Subcutaneous abdominal adipose tissue (tissue), 5 donors: ENCODE results near the gene GSDME.

Experiments
- H3K27ac ChIP-seq: one replicate; pipeline ENCODE4 v1.7.0; 2013; ENCODE audit warnings: low read depth, mild to moderate bottlenecking, inconsistent platforms, low read length, moderate library complexity
- H3K27me3 ChIP-seq, 5 donors: one replicate each; pipeline ENCODE4 v1.7.0; 2013; ENCODE audit warnings: low read length in 5 of 5, inconsistent platforms in 1 of 5; ENCODE audit not compliant: control insufficient read depth in 5 of 5, insufficient read depth in 4 of 5
- H3K36me3 ChIP-seq, 5 donors: one replicate each; pipeline ENCODE4 v1.7.0; 2013; ENCODE audit warnings: low read length in 5 of 5; ENCODE audit not compliant: control insufficient read depth in 5 of 5, insufficient read depth in 5 of 5
- H3K4me1 ChIP-seq, 5 donors: one replicate each; pipeline ENCODE4 v1.7.0; 2013; ENCODE audit warnings: low read length in 5 of 5, mild to moderate bottlenecking in 3 of 5, moderate library complexity in 1 of 5; ENCODE audit not compliant: control insufficient read depth in 5 of 5, insufficient read depth in 5 of 5
- H3K4me3 ChIP-seq, 5 donors: one replicate each; pipeline ENCODE4 v1.7.0; 2013; ENCODE audit warnings: low read length in 5 of 5, low read depth in 1 of 5
- H3K9ac ChIP-seq, 5 donors: one replicate each; pipeline ENCODE4 v1.7.0; 2013; ENCODE audit warnings: low read length in 5 of 5, mild to moderate bottlenecking in 4 of 5, moderate library complexity in 3 of 5
- H3K9me3 ChIP-seq, 5 donors: one replicate each; pipeline ENCODE4 v1.7.0; 2013; ENCODE audit warnings: low read length in 5 of 5; ENCODE audit not compliant: control insufficient read depth in 5 of 5
- donor health status: healthy.
- donor health status: healthy.
- donor health status: healthy.
- donor health status: healthy.
- donor health status: healthy.

The GSDME gene

GRCh38 chr7:24760968-24761367 lies 3.7 kb upstream of the GSDME start:
- Histone ChIP-seq H3K4me3 (no peak overlapping the region), H3K36me3 (no peaks in the 10 kb centered on the region), H3K4me1 (peaks cover 0 to 19% (median 17%) of the 10 kb centered on the region in 5 donors), H3K9me3 (no peaks in the 10 kb centered on the region), H3K27ac (no peak overlapping the region), H3K27me3 (peaks cover 0 to 3% (median 2%) of the 10 kb centered on the region in 5 donors), H3K9ac (no peak overlapping the region)

GRCh38 chr7:24756545-24757352 lies 515 bp downstream of the GSDME start:
- Histone ChIP-seq H3K9me3 (no peaks in the 10 kb centered on the region), H3K27ac (no peak overlapping the region), H3K4me1 (peaks cover 0 to 23% (median 17%) of the 10 kb centered on the region in 5 donors), H3K36me3 (no peaks in the 10 kb centered on the region), H3K9ac (peak overlapping the region in 3 of 5 donors; percentile 24 to 73 (median 44)), H3K27me3 (peaks cover 0 to 3% (median 0%) of the 10 kb centered on the region in 5 donors), H3K4me3 (peak overlapping the region; percentile 62 to 79 (median 70))

- Histone ChIP-seq H3K27me3 (peaks cover 0 to 3% (median 0%) of the 10 kb centered on the region in 5 donors), H3K9me3 (no peaks in the 10 kb centered on the region), H3K9ac (no peak overlapping the region), H3K4me3 (peak overlapping the region in 2 of 5 donors; percentile 62 to 68), H3K27ac (no peak overlapping the region), H3K36me3 (no peaks in the 10 kb centered on the region), H3K4me1 (peaks cover 0 to 23% (median 17%) of the 10 kb centered on the region in 5 donors)
These were observed 1.5 kb downstream of the GSDME start for GRCh38 chr7:24755541-24756407.

- Histone ChIP-seq H3K27me3 (peaks cover 0 to 3% (median 0%) of the 10 kb centered on the region in 5 donors), H3K27ac (no peak overlapping the region), H3K4me3 (no peak overlapping the region), H3K36me3 (no peaks in the 10 kb centered on the region), H3K9ac (no peak overlapping the region), H3K9me3 (no peaks in the 10 kb centered on the region), H3K4me1 (peaks cover 0 to 23% (median 17%) of the 10 kb centered on the region in 5 donors)
These were observed 2.3 kb downstream of the GSDME start for GRCh38 chr7:24754906-24755506.

GRCh38 chr7:24752073-24752800 lies 5.0 kb downstream of the GSDME start:
- Histone ChIP-seq H3K36me3 (no peaks in the 10 kb centered on the region), H3K9me3 (no peaks in the 10 kb centered on the region), H3K4me3 (no peak overlapping the region), H3K27ac (no peak overlapping the region), H3K9ac (no peak overlapping the region), H3K27me3 (no peaks in the 10 kb centered on the region), H3K4me1 (peaks cover 0 to 13% (median 6%) of the 10 kb centered on the region in 5 donors)

GRCh38 chr7:24751484-24751883 lies 5.8 kb downstream of the GSDME start:
- Histone ChIP-seq H3K9ac (no peak overlapping the region), H3K4me3 (no peak overlapping the region), H3K36me3 (no peaks in the 10 kb centered on the region), H3K4me1 (peaks cover 0 to 8% (median 2%) of the 10 kb centered on the region in 5 donors), H3K27ac (no peak overlapping the region), H3K9me3 (no peaks in the 10 kb centered on the region), H3K27me3 (no peaks in the 10 kb centered on the region)

GRCh38 chr7:24750441-24751055 lies 6.7 kb downstream of the GSDME start:
- H3K9me3 ChIP-seq: no peaks in the 10 kb centered on the region
- H3K4me1 ChIP-seq: peaks cover 0 to 5% (median 0%) of the 10 kb centered on the region in 5 donors
- no peaks in the 10 kb centered on the region for H3K36me3 ChIP-seq
- H3K27me3 ChIP-seq: no peaks in the 10 kb centered on the region
- H3K4me3 ChIP-seq: no peak overlapping the region
- no peak overlapping the region for H3K27ac ChIP-seq
- H3K9ac ChIP-seq: no peak overlapping the region

- Histone ChIP-seq H3K9me3 (no peaks in the 10 kb centered on the region), H3K4me3 (no peak overlapping the region), H3K27ac (no peak overlapping the region)
These were observed 8.7 kb downstream of the GSDME start for GRCh38 chr7:24748521-24748920.

GRCh38 chr7:24745355-24745754 lies 11.9 kb downstream of the GSDME start:
- H3K4me1 ChIP-seq: peaks cover 0 to 10% (median 0%) of the 10 kb centered on the region in 5 donors
- no peaks in the 10 kb centered on the region for H3K9me3 ChIP-seq
- H3K4me3 ChIP-seq: no peak overlapping the region
- no peaks in the 10 kb centered on the region for H3K27me3 ChIP-seq
- no peak overlapping the region for H3K9ac ChIP-seq
- H3K36me3 ChIP-seq: peaks cover 0 to 5% (median 0%) of the 10 kb centered on the region in 5 donors
- no peak overlapping the region for H3K27ac ChIP-seq

More at GRCh38 chr7:24748521-24748920, 8.7 kb downstream of the GSDME start:
- Histone ChIP-seq H3K27me3 (no peaks in the 10 kb centered on the region), H3K9ac (no peak overlapping the region), H3K36me3 (peaks cover 0 to 5% (median 0%) of the 10 kb centered on the region in 5 donors), H3K4me1 (peaks cover 0 to 5% (median 0%) of the 10 kb centered on the region in 5 donors)
